Measurements from ENCODE around the gene CCL14. TPM values are rescaled to one million over a fixed set of nuclear protein-coding genes. Genes with fewer than 3 reads are reported as not detected.

Gene CCL14
- total RNA-seq, 4 donors from 2014 or later, result 5.7 to 22.9 (median 17.3) TPM

DNA sequence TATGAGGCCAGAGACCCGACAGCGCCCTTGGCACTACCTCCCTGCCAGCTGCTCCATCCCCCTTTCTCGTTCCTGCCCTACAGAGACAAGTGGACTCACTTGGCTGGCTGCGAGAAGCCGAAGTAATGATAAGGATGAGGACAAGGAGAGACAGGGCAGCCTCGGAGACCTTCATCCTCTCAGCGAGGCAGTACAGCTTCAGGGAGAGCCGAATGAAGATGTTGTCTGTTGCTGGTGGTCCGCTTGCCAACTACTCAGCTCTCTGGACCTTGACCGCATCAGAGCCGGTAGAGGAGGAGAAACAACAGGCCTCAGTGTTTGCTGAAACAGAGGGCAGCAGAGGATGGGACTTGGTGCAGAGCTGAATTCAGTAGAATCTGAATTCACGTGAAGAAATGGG is 5.3 kb downstream of the CCL14 start, which contains the start of gene CCL16:
Gene CCL16 (minus strand): TSS at position 252 of the 400 bp plus-strand sequence. CDS start 77 bp downstream, at position 175.
- H3K4me3 ChIP-seq, result no peak within 1 kb of the TSS
- H3K27ac ChIP-seq, result no peak within 1 kb of the TSS
- no peak for DNase-seq (ENCODE audit: low spot score in 2 of 2)
- H3K4me1 ChIP-seq, result no peaks in the 10 kb centered on the region
- no peaks in the 10 kb centered on the region for H3K27me3 ChIP-seq
- WGBS, result 86% methylated on average over 12 of the region's 12 CpGs
- H3K36me3 ChIP-seq, result no peaks in the 10 kb centered on the region
- TF ChIP-seq, protein P1, sequence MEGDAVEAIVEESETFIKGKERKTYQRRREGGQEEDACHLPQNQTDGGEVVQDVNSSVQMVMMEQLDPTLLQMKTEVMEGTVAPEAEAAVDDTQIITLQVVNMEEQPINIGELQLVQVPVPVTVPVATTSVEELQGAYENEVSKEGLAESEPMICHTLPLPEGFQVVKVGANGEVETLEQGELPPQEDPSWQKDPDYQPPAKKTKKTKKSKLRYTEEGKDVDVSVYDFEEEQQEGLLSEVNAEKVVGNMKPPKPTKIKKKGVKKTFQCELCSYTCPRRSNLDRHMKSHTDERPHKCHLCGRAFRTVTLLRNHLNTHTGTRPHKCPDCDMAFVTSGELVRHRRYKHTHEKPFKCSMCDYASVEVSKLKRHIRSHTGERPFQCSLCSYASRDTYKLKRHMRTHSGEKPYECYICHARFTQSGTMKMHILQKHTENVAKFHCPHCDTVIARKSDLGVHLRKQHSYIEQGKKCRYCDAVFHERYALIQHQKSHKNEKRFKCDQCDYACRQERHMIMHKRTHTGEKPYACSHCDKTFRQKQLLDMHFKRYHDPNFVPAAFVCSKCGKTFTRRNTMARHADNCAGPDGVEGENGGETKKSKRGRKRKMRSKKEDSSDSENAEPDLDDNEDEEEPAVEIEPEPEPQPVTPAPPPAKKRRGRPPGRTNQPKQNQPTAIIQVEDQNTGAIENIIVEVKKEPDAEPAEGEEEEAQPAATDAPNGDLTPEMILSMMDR (IDR thresholded peaks at IDR 0.05), result no peak
- TF ChIP-seq EP300 (IDR thresholded peaks at IDR 0.05), result no peak
- no peak for TF ChIP-seq POLR2A (IDR thresholded peaks at IDR 0.05)
- no peak for TF ChIP-seq POLR2AphosphoS5 (IDR thresholded peaks at IDR 0.05)
- H3K9me3 ChIP-seq, result no peaks in the 10 kb centered on the region

DNA sequence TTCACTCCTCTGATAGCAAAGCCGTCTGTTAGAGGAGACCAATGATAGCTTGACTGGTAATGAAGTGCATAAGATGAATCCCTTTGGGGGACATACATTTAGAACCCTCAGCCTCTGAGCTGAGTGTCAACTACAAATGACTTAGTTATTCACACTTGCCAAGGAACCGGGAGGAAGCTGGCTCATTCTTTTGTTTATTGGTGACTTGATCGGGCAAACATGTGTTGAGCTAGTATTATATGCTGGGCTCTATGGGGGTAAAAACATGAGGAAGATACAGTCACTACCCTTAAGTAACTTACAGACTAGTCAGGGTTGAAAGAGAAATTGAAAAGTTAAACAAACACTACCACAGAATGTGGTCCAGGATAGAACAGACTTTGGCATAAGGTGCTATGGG is 8.2 kb downstream of the CCL14 start:
- WGBS, result 69% methylated on average over 3 of the region's 3 CpGs
- no peaks in the 10 kb centered on the region for H3K9me3 ChIP-seq

DNA sequence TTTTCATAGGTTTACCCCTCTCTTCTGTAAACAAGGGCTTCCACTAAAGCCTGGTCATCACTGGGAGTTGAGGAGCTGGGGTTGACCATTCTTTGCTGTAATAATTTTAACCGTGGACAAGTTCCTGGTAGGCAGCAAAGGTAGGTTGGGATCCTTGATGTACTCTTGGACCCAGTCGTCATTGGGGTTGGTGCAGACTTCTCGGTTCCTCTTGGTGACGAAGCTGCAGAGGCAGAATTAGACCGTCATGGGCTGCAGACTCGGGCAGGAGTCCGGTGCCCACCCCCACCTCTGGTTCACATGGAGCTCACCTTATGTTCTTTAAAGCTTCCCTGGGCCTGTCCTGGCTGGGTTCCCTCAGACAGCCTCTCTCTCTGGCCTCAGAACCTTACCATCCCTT is 9.0 kb downstream of the CCL14 start:
- H3K36me3 ChIP-seq, result no peaks in the 10 kb centered on the region
- DNase-seq (ENCODE audit: low spot score in 2 of 2), result no peak
- TF ChIP-seq POLR2AphosphoS5 (IDR thresholded peaks at IDR 0.05) (no peak), EP300 (IDR thresholded peaks at IDR 0.05) (no peak), POLR2A (IDR thresholded peaks at IDR 0.05) (no peak)
- TF ChIP-seq, protein P1 (IDR thresholded peaks at IDR 0.05), result no peak
- H3K9me3 ChIP-seq, result no peaks in the 10 kb centered on the region
- H3K27ac ChIP-seq, result no peak overlapping the region
- 96% methylated on average over 7 of the region's 7 CpGs for WGBS
- H3K4me3 ChIP-seq, result no peak overlapping the region
- H3K27me3 ChIP-seq, result no peaks in the 10 kb centered on the region
- peaks cover 3% of the 10 kb centered on the region for H3K4me1 ChIP-seq

More for the DNA sequence above, 8.2 kb downstream of the CCL14 start:
- H3K4me3 ChIP-seq, result no peak overlapping the region
- H3K4me1 ChIP-seq, result peaks cover 3% of the 10 kb centered on the region
- DNase-seq (ENCODE audit: low spot score in 2 of 2), result no peak
- TF ChIP-seq POLR2A (IDR thresholded peaks at IDR 0.05) (no peak), EP300 (IDR thresholded peaks at IDR 0.05) (no peak), POLR2AphosphoS5 (IDR thresholded peaks at IDR 0.05) (no peak)
- TF ChIP-seq, protein P1 (IDR thresholded peaks at IDR 0.05), result no peak
- H3K36me3 ChIP-seq, result no peaks in the 10 kb centered on the region
- H3K27me3 ChIP-seq, result no peaks in the 10 kb centered on the region
- H3K27ac ChIP-seq, result no peak overlapping the region

DNA sequence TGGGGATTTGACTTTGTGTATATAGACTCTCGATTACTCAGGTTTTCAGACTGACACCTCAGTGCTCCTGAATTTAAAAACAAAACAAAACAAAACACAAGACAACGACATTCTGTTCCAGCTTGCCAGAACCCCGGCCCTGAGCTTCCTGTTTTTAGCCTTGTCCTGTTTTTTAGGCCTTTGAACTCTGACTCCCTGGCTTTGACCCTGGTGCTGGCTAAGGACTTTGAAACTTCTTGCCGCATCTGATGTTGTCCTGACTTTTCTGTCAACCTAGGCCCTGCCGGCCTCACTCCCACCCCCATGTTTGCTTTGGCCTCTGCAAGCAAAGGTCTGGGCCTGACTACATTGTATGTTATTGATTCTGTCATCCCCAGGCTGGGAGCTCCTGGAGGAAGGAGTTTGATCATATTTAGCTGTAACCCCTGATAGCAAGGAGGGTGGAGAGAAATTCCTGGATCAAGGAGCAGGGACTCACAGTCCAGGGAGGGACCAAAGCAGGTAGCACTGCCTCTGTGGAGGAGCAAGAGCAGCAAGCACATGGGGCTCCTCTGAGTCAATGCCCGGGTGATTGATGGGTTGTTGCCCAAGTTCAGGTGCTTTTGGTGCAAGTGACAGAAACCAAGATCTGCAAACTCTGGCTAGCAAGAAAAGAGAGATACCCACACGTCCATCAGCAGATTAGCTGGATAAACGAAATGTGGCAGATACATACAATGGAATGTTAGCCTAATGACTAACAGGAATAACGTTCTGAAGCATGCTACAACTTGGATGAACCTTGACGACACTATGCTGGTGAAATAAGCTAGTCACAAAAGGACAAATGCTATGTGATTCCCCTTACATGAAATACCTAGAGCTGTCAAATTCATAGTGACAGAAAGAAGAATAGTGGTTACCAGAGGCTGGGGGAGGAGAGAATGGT is 12.9 kb downstream of the CCL14 start:
- Histone ChIP-seq H3K9me3 (no peaks in the 10 kb centered on the region), H3K4me1 (peaks cover 3% of the 10 kb centered on the region), H3K36me3 (no peaks in the 10 kb centered on the region), H3K27ac (no peak overlapping the region), H3K4me3 (no peak overlapping the region), H3K27me3 (no peaks in the 10 kb centered on the region)
- 52% methylated on average over 10 of the region's 10 CpGs for WGBS
- no peak for DNase-seq (ENCODE audit: low spot score in 2 of 2)
- no peak for TF ChIP-seq POLR2A (IDR thresholded peaks at IDR 0.05)
- TF ChIP-seq, protein P1 (IDR thresholded peaks at IDR 0.05), result no peak
- no peak for TF ChIP-seq EP300 (IDR thresholded peaks at IDR 0.05)
- no peak for TF ChIP-seq POLR2AphosphoS5 (IDR thresholded peaks at IDR 0.05)

DNA sequence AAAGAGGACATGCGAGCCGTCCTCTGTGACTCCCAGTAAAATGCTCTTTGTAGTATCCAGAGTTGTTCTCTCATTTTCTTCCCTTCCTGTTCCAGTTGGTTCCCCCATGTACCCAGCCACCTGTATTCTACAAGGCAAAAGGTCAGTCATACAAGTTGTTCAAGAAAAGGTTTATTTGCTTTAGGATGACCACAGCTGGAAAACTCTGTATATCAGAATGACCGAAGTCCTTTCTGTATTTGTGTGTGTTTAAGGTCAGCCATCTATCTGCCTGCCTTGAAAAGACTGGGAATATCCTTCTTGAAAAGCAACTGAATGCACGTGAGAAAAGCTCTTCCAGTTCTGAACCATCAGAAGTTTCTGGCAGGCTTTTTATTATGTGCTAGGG is 13.6 kb downstream of the CCL14 start:
- Histone ChIP-seq H3K27me3 (no peaks in the 10 kb centered on the region), H3K27ac (no peak overlapping the region), H3K36me3 (no peaks in the 10 kb centered on the region), H3K4me3 (no peak overlapping the region), H3K9me3 (no peaks in the 10 kb centered on the region), H3K4me1 (peaks cover 3% of the 10 kb centered on the region)
- TF ChIP-seq, protein P1 (IDR thresholded peaks at IDR 0.05), result no peak
- TF ChIP-seq EP300 (IDR thresholded peaks at IDR 0.05) (no peak), POLR2A (IDR thresholded peaks at IDR 0.05) (no peak)
- no peak for DNase-seq (ENCODE audit: low spot score in 2 of 2)
- WGBS, result 84% methylated on average over 4 of the region's 4 CpGs
